HepG2 (cell line): ENCODE results near the gene HCRT. TPM values are rescaled to one million over a fixed set of nuclear protein-coding genes. Genes with fewer than 3 reads are reported as not detected.

Source experiments
- ARID2 ChIP-seq: sonication (generic); formaldehyde crosslinking; IDR thresholded peaks from 2 replicates; pipeline ENCODE4 v1.8.1; 2022; ENCODE audit warnings: mild to moderate bottlenecking, missing genetic modification reagents, borderline replicate concordance
- CBX1 ChIP-seq: IDR thresholded peaks from one replicate; pipeline ENCODE4 v1.6.1; 2016; ENCODE audit warnings: antibody characterized with exemption, low read depth
- CEBPG ChIP-seq: IDR thresholded peaks from 2 replicates; pipeline ENCODE4 v1.6.1; 2016
- GPN1 ChIP-seq: sonication (generic); formaldehyde crosslinking; IDR thresholded peaks from 2 replicates; pipeline ENCODE4 v1.5.1; 2020; ENCODE audit warnings: missing genetic modification reagents, borderline replicate concordance
- HCFC1 ChIP-seq: fragments of 150-350 bp; IDR thresholded peaks from 2 replicates; pipeline ENCODE4 v1.6.1; 2014; ENCODE audit warnings: low read depth, low read length
- HMGA1 ChIP-seq: sonication (generic); formaldehyde crosslinking; conservative IDR thresholded peaks from 2 replicates; pipeline ENCODE4 v1.4.0; 2020; ENCODE audit warnings: missing genetic modification reagents
- IKZF4 ChIP-seq: sonication (generic); formaldehyde crosslinking; IDR thresholded peaks from 2 replicates; pipeline ENCODE4 v1.5.1; 2020; ENCODE audit warnings: borderline replicate concordance, mild to moderate bottlenecking, low read depth, missing genetic modification reagents; ENCODE audit errors: not compliant biosample characterization
- MEIS2 ChIP-seq: sonication (generic); formaldehyde crosslinking; IDR thresholded peaks from 2 replicates; pipeline ENCODE4 v1.9.0; 2021; ENCODE audit warnings: mild to moderate bottlenecking, missing genetic modification reagents
- NBN ChIP-seq: fragments of 450-650 bp; conservative IDR thresholded peaks from 2 replicates; pipeline ENCODE4 v1.6.1; 2017
- THAP11 ChIP-seq: IDR thresholded peaks from 2 replicates; pipeline ENCODE4 v1.6.1; 2016; ENCODE audit warnings: missing biosample characterization, missing genetic modification reagents
- ZNF317 ChIP-seq: sonication (generic); formaldehyde crosslinking; IDR thresholded peaks from 2 replicates; pipeline ENCODE4 v1.5.0; 2020; ENCODE audit warnings: mild to moderate bottlenecking, missing genetic modification reagents
- ZNF761 ChIP-seq: sonication (generic); formaldehyde crosslinking; conservative IDR thresholded peaks from 2 replicates; pipeline ENCODE4 v1.4.0; 2020; ENCODE audit warnings: mild to moderate bottlenecking, missing genetic modification reagents
- ZSCAN30 ChIP-seq: sonication (generic); formaldehyde crosslinking; IDR thresholded peaks from 2 replicates; pipeline ENCODE4 v1.5.0; 2020; ENCODE audit warnings: mild to moderate bottlenecking, missing genetic modification reagents
- polyA plus RNA-seq, 8 experiments: library from polyadenylated mRNA; depleted of rRNA in 3 of 8; stranded (reverse) in 7 of 8; unstranded in 1 of 8; fragments of >200 nt; fragmentation: Illumina TruSeq in 4 of 8; extraction: Trizol in 4 of 8; gene quantifications; 2 replicates each; pipeline versions ENCODE4 v1.2.1 to v1.2.3, GENCODE V29; 2011 to 2016; ENCODE audit warnings: low read depth in 4 of 8, missing spikeins in 1 of 8, mixed read lengths in 1 of 8; ENCODE audit not compliant: insufficient read depth in 1 of 8
- total RNA-seq, 5 experiments: library from RNA; depleted of rRNA; stranded (reverse); fragments of >200 nt; fragmentation: Illumina TruSeq; extraction: Trizol; gene quantifications; 2 replicates each; pipeline ENCODE4 v1.2.3, GENCODE V29; 2016; ENCODE audit warnings: low read depth in 1 of 5
- TF ChIP-seq, protein P1 (sequence below): IDR thresholded peaks from 2 replicates; pipeline ENCODE4 v1.6.1; 2016; ENCODE audit warnings: low read depth
- TF ChIP-seq, protein P2 (sequence below): sonication (generic); formaldehyde crosslinking; IDR thresholded peaks from 2 replicates; pipeline ENCODE4 v1.8.1; 2023; ENCODE audit warnings: missing genetic modification reagents, mild to moderate bottlenecking, borderline replicate concordance
- TF ChIP-seq, protein P3 (sequence below): sonication (generic); IDR thresholded peaks from 2 replicates; pipeline ENCODE4 v1.6.1; 2016; ENCODE audit warnings: low read depth, borderline replicate concordance
- TF ChIP-seq, protein P4 (sequence below): sonication (generic); formaldehyde crosslinking; IDR thresholded peaks from 2 replicates; pipeline ENCODE4 v1.8.0; 2022; ENCODE audit warnings: mild to moderate bottlenecking, missing genetic modification reagents
- TF ChIP-seq, protein P5 (sequence below): sonication (generic); formaldehyde crosslinking; conservative IDR thresholded peaks from 2 replicates; pipeline ENCODE4 v1.8.0; 2022; ENCODE audit warnings: mild to moderate bottlenecking, moderate library complexity, missing genetic modification reagents
- TF ChIP-seq, protein P6 (sequence below): sonication (generic); formaldehyde crosslinking; IDR thresholded peaks from 2 replicates; pipeline ENCODE4 v1.8.0; 2022; ENCODE audit warnings: missing genetic modification reagents, mild to moderate bottlenecking, moderate library complexity, borderline replicate concordance

Gene HCRT
- total and polyA plus RNA-seq, 2 of the 13 experiments (the other 11 are each of a cell fraction or from before 2014, with no cell fraction given), result not detected

DNA sequence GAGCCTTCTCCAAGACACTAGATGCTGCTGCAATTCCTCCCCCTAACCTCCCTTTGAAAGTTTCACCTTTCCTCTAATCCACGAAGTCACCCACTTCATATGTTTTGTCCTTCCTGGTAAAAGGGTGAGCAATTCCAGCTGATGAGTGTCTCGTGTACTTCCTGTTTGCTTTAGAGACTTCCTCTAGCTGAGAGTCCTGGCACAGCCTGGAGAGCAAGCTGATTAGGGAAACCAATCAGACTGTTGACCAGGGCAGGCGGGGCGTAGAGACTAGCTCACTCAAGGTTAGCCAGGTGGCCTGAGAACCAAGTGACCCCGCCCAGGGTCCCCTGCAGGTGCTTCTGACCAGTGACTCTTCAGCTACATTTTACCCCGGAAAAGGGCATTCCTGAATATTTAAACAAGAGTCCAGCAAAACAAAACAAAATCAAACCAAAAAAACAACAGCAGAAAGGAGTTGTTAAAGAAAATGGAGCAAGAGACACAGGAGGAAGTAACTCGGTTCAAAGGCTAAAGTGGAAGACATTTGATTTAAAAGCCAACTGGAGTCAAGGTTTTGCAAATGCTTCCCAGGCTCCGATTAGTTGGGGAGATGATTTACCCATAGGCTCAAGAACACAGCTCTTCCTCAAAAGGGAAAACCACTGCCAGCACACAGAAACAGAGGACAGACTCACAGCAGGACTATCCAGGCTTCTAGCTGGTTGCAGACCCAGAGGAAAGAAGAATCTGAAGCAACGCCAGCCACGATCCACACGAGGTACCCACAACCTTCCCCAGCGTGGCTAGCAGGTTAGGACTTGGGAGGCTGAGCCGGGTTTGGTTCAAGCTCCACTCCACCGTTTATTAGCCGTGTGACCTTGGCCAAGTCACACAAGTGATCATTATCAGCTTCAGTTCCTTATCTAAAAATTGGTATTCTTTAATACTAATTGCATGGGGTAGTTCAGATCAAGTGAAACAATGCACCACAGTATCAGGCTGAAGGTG is 49.3 kb downstream of the HCRT start (continued):
- TF ChIP-seq, protein P1, sequence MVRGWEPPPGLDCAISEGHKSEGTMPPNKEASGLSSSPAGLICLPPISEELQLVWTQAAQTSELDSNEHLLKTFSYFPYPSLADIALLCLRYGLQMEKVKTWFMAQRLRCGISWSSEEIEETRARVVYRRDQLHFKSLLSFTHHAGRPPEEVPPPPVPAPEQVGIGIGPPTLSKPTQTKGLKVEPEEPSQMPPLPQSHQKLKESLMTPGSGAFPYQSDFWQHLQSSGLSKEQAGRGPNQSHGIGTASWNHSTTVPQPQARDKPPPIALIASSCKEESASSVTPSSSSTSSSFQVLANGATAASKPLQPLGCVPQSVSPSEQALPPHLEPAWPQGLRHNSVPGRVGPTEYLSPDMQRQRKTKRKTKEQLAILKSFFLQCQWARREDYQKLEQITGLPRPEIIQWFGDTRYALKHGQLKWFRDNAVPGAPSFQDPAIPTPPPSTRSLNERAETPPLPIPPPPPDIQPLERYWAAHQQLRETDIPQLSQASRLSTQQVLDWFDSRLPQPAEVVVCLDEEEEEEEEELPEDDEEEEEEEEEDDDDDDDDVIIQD (CRISPR knock-in tag), result peak; percentile 70
- TF ChIP-seq, protein P2, sequence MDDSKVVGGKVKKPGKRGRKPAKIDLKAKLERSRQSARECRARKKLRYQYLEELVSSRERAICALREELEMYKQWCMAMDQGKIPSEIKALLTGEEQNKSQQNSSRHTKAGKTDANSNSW, result no peak
- TF ChIP-seq CBX1, result no peak
- no peak for TF ChIP-seq IKZF4 (CRISPR knock-in tag)
- TF ChIP-seq, protein P3, sequence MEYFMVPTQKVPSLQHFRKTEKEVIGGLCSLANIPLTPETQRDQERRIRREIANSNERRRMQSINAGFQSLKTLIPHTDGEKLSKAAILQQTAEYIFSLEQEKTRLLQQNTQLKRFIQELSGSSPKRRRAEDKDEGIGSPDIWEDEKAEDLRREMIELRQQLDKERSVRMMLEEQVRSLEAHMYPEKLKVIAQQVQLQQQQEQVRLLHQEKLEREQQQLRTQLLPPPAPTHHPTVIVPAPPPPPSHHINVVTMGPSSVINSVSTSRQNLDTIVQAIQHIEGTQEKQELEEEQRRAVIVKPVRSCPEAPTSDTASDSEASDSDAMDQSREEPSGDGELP, result peak; percentile 98
- TF ChIP-seq HCFC1, result no peak
- TF ChIP-seq MEIS2 (CRISPR knock-in tag), result no peak
- TF ChIP-seq ARID2 (CRISPR knock-in tag), result no peak
- TF ChIP-seq CEBPG, result no peak
- TF ChIP-seq, protein P4, sequence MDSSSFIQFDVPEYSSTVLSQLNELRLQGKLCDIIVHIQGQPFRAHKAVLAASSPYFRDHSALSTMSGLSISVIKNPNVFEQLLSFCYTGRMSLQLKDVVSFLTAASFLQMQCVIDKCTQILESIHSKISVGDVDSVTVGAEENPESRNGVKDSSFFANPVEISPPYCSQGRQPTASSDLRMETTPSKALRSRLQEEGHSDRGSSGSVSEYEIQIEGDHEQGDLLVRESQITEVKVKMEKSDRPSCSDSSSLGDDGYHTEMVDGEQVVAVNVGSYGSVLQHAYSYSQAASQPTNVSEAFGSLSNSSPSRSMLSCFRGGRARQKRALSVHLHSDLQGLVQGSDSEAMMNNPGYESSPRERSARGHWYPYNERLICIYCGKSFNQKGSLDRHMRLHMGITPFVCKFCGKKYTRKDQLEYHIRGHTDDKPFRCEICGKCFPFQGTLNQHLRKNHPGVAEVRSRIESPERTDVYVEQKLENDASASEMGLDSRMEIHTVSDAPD, result no peak
- no peak for TF ChIP-seq HMGA1 (CRISPR knock-in tag)
- TF ChIP-seq GPN1 (CRISPR knock-in tag), result no peak
- 0 out of 2 replicates have a peak, but pooled peaks have one; percentile 26 for TF ChIP-seq ZNF317 (CRISPR knock-in tag)
- TF ChIP-seq ZSCAN30 (CRISPR knock-in tag), result no peak
- TF ChIP-seq ZNF761, result no peak
- TF ChIP-seq, protein P5, sequence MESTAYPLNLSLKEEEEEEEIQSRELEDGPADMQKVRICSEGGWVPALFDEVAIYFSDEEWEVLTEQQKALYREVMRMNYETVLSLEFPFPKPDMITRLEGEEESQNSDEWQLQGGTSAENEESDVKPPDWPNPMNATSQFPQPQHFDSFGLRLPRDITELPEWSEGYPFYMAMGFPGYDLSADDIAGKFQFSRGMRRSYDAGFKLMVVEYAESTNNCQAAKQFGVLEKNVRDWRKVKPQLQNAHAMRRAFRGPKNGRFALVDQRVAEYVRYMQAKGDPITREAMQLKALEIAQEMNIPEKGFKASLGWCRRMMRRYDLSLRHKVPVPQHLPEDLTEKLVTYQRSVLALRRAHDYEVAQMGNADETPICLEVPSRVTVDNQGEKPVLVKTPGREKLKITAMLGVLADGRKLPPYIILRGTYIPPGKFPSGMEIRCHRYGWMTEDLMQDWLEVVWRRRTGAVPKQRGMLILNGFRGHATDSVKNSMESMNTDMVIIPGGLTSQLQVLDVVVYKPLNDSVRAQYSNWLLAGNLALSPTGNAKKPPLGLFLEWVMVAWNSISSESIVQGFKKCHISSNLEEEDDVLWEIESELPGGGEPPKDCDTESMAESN (CRISPR knock-in tag), result no peak
- no peak for TF ChIP-seq NBN
- TF ChIP-seq, protein P6, sequence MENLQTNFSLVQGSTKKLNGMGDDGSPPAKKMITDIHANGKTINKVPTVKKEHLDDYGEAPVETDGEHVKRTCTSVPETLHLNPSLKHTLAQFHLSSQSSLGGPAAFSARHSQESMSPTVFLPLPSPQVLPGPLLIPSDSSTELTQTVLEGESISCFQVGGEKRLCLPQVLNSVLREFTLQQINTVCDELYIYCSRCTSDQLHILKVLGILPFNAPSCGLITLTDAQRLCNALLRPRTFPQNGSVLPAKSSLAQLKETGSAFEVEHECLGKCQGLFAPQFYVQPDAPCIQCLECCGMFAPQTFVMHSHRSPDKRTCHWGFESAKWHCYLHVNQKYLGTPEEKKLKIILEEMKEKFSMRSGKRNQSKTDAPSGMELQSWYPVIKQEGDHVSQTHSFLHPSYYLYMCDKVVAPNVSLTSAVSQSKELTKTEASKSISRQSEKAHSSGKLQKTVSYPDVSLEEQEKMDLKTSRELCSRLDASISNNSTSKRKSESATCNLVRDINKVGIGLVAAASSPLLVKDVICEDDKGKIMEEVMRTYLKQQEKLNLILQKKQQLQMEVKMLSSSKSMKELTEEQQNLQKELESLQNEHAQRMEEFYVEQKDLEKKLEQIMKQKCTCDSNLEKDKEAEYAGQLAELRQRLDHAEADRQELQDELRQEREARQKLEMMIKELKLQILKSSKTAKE (CRISPR knock-in tag), result peak; percentile 97
- TF ChIP-seq THAP11, result peak; percentile 87
